Measurements from ENCODE around the gene C10orf143. TPM values are rescaled to one million over a fixed set of nuclear protein-coding genes. Genes with fewer than 3 reads are reported as not detected.

The C10orf143 gene
- total RNA-seq, 4 donors from 2014 or later = 2.4 to 22.1 (median 7.7) TPM; not detected in 1

DNA sequence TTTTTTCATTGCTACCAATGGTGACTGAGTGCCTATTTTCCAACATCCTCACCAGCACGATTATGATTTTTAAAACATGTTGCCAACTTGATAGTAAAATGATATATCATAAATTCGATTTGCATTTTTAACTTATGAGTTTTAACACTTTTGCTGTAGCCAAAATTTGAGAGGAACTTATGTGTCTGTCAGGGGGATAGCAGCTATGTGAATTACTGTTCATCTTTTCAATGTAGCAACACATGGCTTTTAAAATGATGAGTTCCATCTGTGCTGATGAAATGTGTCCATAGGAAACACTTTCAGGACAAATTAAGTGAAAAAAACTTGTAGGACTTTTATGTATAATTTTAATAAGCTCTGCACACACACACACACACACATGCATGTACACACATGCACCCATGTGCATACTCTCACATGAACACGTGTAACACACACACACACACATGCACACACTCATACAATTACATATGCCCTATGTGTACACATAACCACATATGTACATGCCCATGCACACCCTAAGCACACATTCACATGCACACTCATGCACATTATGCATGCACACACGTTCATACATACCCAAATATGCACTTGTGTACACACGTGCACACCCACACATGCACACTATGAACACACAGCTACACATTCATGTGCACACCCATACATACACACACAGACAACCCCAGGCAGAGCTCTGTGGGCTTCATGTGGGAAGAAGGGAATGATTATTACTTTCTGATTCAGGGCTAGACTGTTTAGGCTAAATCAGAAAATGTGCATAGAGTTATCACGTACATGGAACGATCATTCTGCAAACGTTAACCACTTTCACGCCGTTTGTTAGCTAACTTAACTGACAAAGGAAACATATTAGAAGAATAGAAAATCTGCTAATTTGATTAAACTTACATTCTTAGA, 68.9 kb downstream of the C10orf143 start:
- Histone ChIP-seq H3K27me3 (no peaks in the 10 kb centered on the region), H3K27ac (no peak overlapping the region), H3K36me3 (no peaks in the 10 kb centered on the region), H3K4me1 (no peaks in the 10 kb centered on the region), H3K4me3 (no peak overlapping the region), H3K9me3 (no peaks in the 10 kb centered on the region)
- DNase-seq = no peak
- intact Hi-C loops (cut with DNase I; ENCODE audit: low total_unique reads) = no loop called here
- no peak for TF ChIP-seq POLR2A (IDR thresholded peaks at IDR 0.05)
- TF ChIP-seq, protein P1, sequence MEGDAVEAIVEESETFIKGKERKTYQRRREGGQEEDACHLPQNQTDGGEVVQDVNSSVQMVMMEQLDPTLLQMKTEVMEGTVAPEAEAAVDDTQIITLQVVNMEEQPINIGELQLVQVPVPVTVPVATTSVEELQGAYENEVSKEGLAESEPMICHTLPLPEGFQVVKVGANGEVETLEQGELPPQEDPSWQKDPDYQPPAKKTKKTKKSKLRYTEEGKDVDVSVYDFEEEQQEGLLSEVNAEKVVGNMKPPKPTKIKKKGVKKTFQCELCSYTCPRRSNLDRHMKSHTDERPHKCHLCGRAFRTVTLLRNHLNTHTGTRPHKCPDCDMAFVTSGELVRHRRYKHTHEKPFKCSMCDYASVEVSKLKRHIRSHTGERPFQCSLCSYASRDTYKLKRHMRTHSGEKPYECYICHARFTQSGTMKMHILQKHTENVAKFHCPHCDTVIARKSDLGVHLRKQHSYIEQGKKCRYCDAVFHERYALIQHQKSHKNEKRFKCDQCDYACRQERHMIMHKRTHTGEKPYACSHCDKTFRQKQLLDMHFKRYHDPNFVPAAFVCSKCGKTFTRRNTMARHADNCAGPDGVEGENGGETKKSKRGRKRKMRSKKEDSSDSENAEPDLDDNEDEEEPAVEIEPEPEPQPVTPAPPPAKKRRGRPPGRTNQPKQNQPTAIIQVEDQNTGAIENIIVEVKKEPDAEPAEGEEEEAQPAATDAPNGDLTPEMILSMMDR (IDR thresholded peaks at IDR 0.05) = no peak

DNA sequence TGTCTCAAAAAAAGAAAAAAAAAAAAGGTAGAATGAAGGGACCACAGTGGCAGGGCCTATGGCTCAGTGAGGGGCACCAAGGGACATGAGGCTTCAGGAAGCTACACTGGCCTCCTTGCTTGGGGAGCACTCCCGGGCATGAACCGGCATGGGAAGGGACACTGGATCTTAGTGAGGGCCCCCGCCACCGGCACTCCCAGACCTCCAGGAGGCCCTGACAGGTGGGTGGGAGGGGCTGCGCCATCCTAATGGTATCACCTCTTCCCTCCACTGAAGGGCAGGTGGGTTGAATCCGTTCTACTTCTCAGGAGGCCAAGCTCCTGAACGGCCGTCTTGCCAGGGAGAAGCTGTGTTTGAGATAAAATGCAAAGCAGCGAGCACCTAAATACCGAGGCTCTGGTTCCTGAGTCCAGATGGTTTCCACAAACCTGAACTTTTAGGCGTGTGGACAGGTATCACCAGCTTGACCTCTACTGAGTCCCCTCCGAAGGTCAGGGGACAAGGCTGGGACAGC, 69.8 kb downstream of the C10orf143 start:
- intact Hi-C loops (cut with DNase I; ENCODE audit: low total_unique reads) = no loop called here
- Histone ChIP-seq H3K27me3 (no peaks in the 10 kb centered on the region), H3K4me1 (no peaks in the 10 kb centered on the region), H3K9me3 (no peaks in the 10 kb centered on the region), H3K4me3 (no peak overlapping the region), H3K36me3 (no peaks in the 10 kb centered on the region), H3K27ac (no peak overlapping the region)
- TF ChIP-seq, protein P1 (IDR thresholded peaks at IDR 0.05) = no peak
- DNase-seq = peak in 1 of 2 donors; percentile 9

DNA sequence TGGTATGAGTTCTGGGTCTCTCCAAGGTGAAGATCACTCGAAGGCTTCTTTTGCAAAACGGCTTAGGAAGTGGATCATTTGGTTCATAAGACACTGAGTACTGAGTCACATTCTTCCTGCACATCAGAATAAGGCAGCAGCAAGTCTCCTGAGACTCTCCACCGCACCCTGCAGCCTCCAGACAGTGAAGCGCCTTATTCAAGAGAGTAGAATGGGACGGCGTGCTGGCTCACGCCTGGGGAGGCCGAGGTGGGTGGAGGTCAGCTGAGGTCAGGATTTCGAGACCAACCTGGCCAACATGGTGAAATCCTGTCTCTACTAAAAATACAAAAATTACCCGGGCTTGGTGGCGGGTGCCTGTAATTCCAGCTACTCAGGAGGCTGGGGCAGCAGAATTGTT, 70.3 kb downstream of the C10orf143 start:
- no peaks in the 10 kb centered on the region for H3K27me3 ChIP-seq
- TF ChIP-seq POLR2A (IDR thresholded peaks at IDR 0.05) = no peak
- TF ChIP-seq, protein P1 (IDR thresholded peaks at IDR 0.05) = no peak
- DNase-seq = peak in 1 of 2 donors; percentile 2

DNA sequence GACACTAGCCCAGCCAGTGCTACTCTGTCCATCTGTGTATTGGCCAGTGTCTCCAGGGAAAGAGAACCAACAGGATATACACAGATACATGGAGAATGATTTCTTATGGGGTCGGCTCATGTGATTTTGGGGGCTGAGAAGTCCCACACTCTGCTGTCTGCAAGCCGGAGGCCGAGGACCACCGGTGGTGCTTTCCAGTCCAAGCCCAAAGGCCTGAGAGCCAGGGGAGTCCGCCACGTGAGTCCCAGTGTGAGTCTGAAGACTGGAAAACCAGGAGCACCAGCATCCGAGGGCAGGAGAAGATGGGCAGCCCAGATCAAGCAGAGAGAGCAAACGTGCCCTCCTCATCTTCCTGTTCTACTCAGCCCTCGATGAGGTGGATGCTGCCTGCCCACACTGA, 71.5 kb downstream of the C10orf143 start:
- H3K36me3 ChIP-seq = no peaks in the 10 kb centered on the region
- TF ChIP-seq, protein P1 (IDR thresholded peaks at IDR 0.05) = no peak
- TF ChIP-seq POLR2A (IDR thresholded peaks at IDR 0.05) = no peak
- H3K4me1 ChIP-seq = no peaks in the 10 kb centered on the region
- H3K4me3 ChIP-seq = no peak overlapping the region
- H3K27ac ChIP-seq = no peak overlapping the region
- H3K9me3 ChIP-seq = no peaks in the 10 kb centered on the region
- DNase-seq = peak in 1 of 2 donors; percentile 5
- no peaks in the 10 kb centered on the region for H3K27me3 ChIP-seq
- intact Hi-C loops (cut with DNase I; ENCODE audit: low total_unique reads) = no loop called here

More for the DNA sequence above, 70.3 kb downstream of the C10orf143 start:
- no peaks in the 10 kb centered on the region for H3K4me1 ChIP-seq
- intact Hi-C loops (cut with DNase I; ENCODE audit: low total_unique reads) = no loop called here
- H3K4me3 ChIP-seq = no peak overlapping the region
- no peaks in the 10 kb centered on the region for H3K9me3 ChIP-seq
- H3K36me3 ChIP-seq = no peaks in the 10 kb centered on the region
- no peak overlapping the region for H3K27ac ChIP-seq

DNA sequence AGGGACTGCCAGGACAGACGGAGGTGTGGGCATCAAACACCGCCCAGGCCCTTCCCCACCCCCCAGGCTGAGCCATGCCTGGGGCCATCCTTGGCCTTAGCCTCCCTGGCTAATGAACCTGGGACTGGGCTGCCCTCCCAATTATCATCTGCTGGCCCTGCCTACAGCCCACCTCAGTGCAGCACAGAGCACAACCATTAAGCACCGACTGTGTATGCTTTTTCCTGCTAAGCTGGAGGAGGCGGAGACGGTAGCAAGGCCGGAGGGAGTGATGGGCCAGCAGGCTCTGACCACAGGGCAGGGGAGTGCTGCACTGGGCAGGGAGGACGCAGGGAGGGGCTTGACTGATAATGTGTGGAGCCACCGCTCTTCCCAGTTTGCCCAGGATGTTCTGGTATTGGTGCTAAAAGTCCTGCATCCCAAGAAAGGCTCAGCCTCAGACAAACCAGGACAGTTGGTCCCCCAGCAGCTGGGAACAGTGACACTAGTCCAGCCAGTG, 72.0 kb downstream of the C10orf143 start:
- Histone ChIP-seq H3K27ac (no peak overlapping the region), H3K4me1 (no peaks in the 10 kb centered on the region), H3K9me3 (no peaks in the 10 kb centered on the region), H3K27me3 (no peaks in the 10 kb centered on the region), H3K4me3 (no peak overlapping the region), H3K36me3 (no peaks in the 10 kb centered on the region)
- intact Hi-C loops (cut with DNase I; ENCODE audit: low total_unique reads) = no loop called here
- no peak for DNase-seq
- TF ChIP-seq, protein P1 (IDR thresholded peaks at IDR 0.05) = no peak
- TF ChIP-seq POLR2A (IDR thresholded peaks at IDR 0.05) = no peak

Data from uterus (tissue), 4 donors.